HFFc6 (cell line): Measurements from ENCODE around the gene KIAA1217. TPM values are rescaled to one million over a fixed set of nuclear protein-coding genes. Genes with fewer than 3 reads are reported as not detected.

Experiments used
- DNase-seq: peaks from one replicate; pipeline ENCODE4 v3.0.0-alpha.2; 2018
- H3K27ac Mint-ChIP-seq: 2 replicates; pipeline ENCODE4 v1.8.0; 2020; ENCODE audit warnings: mild to moderate bottlenecking, mixed read lengths
- H3K27me3 Mint-ChIP-seq: 2 replicates; pipeline ENCODE4 v1.8.0; 2021; ENCODE audit warnings: mild to moderate bottlenecking, moderate library complexity, mixed read lengths; ENCODE audit not compliant: insufficient read depth
- H3K36me3 Mint-ChIP-seq: 2 replicates; pipeline ENCODE4 v1.8.0; 2021; ENCODE audit warnings: low read depth, mixed read lengths
- H3K4me1 Mint-ChIP-seq: 2 replicates; pipeline ENCODE4 v1.8.0; 2020; ENCODE audit warnings: low read depth, mixed read lengths
- H3K4me3 Mint-ChIP-seq: 2 replicates; pipeline ENCODE4 v1.8.0; 2020; ENCODE audit warnings: mild to moderate bottlenecking, moderate library complexity, mixed read lengths
- H3K9me3 Mint-ChIP-seq: 2 replicates; pipeline ENCODE4 v1.8.0; 2020; ENCODE audit warnings: mild to moderate bottlenecking, mixed read lengths
- total RNA-seq, 6 experiments: library from RNA; stranded (reverse); fragmentation: NEBNext Ultra II Directional; extraction: Animal tissue kit (Norgen Biotek cat#: 25700); gene quantifications; 2 replicates in 1 of 6; 3 replicates in 5 of 6; pipeline ENCODE4 v1.2.3, GENCODE V29; 2021
- TF ChIP-seq, protein P1 (sequence below): fragments of 200-600 bp; sonication (generic); IDR thresholded peaks from 2 replicates; pipeline ENCODE4 v1.5.0; 2021; ENCODE audit warnings: antibody characterized with exemption, mild to moderate bottlenecking

The KIAA1217 gene
- total RNA-seq, 6 experiments from 2014 or later, result 1.3 to 2.1 (median 2.0) TPM

GRCh38 chr10:24541239-24541753 lies 332.4 kb downstream of the KIAA1217 start:
- TF ChIP-seq, protein P1, sequence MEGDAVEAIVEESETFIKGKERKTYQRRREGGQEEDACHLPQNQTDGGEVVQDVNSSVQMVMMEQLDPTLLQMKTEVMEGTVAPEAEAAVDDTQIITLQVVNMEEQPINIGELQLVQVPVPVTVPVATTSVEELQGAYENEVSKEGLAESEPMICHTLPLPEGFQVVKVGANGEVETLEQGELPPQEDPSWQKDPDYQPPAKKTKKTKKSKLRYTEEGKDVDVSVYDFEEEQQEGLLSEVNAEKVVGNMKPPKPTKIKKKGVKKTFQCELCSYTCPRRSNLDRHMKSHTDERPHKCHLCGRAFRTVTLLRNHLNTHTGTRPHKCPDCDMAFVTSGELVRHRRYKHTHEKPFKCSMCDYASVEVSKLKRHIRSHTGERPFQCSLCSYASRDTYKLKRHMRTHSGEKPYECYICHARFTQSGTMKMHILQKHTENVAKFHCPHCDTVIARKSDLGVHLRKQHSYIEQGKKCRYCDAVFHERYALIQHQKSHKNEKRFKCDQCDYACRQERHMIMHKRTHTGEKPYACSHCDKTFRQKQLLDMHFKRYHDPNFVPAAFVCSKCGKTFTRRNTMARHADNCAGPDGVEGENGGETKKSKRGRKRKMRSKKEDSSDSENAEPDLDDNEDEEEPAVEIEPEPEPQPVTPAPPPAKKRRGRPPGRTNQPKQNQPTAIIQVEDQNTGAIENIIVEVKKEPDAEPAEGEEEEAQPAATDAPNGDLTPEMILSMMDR, result no peak
- H3K27ac Mint-ChIP-seq, result no peak overlapping the region
- DNase-seq, result no peak
- no peaks in the 10 kb centered on the region for H3K4me1 Mint-ChIP-seq
- H3K36me3 Mint-ChIP-seq, result no peaks in the 10 kb centered on the region
- no peak overlapping the region for H3K4me3 Mint-ChIP-seq
- H3K27me3 Mint-ChIP-seq, result peaks cover 15% of the 10 kb centered on the region
- no peaks in the 10 kb centered on the region for H3K9me3 Mint-ChIP-seq

DNA sequence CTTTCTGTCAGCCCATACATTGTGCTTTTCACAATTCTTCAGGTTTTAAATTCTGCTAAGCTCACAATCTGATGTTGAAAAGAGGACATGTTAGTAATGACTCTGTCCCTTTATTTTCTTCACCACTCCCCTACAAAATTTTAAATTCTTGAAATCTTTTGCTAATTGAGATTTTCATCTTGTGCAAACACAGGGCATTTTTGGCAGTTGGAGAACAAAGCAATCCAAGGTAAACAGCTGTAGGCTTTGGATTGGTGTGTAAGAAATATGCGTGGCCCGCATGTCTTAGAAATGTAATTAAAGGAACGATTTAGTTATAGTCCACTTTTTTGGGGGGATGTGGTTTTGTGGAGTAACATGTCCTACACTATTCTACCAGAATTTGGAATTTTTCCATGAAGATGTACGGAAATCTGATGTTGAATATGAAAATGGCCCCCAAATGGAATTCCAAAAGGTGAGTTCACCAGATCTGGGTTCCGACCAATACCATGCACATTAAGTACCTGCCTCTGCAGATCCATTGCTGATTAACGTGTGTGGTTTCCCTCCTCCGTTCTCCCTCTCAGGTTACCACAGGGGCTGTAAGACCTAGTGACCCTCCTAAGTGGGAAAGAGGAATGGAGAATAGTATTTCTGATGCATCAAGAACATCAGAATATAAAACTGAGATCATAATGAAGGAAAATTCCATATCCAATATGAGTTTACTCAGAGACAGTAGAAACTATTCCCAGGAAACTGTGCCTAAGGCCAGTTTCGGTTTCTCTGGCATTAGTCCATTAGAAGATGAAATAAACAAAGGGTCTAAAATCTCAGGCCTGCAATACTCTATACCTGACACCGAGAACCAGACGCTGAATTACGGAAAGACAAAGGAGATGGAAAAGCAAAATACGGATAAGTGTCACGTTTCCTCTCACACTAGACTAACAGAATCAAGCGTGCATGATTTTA lies 333.7 kb downstream of the KIAA1217 start:
- Mint-ChIP-seq H3K4me1 (no peaks in the 10 kb centered on the region), H3K9me3 (no peaks in the 10 kb centered on the region), H3K27me3 (peaks cover 15% of the 10 kb centered on the region), H3K4me3 (no peak overlapping the region), H3K27ac (no peak overlapping the region), H3K36me3 (no peaks in the 10 kb centered on the region)
- no peak for DNase-seq
- TF ChIP-seq, protein P1, result no peak

DNA sequence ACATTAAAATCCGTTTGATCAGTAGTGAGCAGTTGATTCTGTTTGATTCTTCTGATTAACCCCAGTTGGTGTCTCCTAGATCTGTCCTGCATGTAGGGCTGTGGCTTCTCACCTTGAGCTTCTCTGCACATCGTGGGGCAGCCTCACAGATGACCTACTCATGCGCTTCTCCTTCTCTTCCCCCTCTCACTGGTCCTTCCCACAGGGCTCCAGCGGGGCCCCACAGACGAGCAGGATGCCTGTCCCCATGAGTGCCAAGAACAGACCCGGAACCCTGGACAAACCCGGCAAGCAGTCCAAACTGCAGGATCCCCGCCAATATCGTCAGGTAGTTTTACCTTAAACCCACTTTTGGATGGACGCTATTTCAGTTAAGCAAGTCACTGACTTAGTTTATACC lies 335.8 kb downstream of the KIAA1217 start:
- no peak overlapping the region for H3K27ac Mint-ChIP-seq
- no peak for DNase-seq
- no peaks in the 10 kb centered on the region for H3K4me1 Mint-ChIP-seq
- no peaks in the 10 kb centered on the region for H3K36me3 Mint-ChIP-seq
- no peaks in the 10 kb centered on the region for H3K9me3 Mint-ChIP-seq
- H3K27me3 Mint-ChIP-seq, result peaks cover 16% of the 10 kb centered on the region
- TF ChIP-seq, protein P1, result no peak
- H3K4me3 Mint-ChIP-seq, result no peak overlapping the region

GRCh38 chr10:24545585-24545984 lies 336.6 kb downstream of the KIAA1217 start:
- TF ChIP-seq, protein P1, result no peak
- Mint-ChIP-seq H3K27me3 (peaks cover 18% of the 10 kb centered on the region), H3K27ac (no peak overlapping the region), H3K4me3 (no peak overlapping the region), H3K4me1 (no peaks in the 10 kb centered on the region), H3K36me3 (no peaks in the 10 kb centered on the region), H3K9me3 (no peaks in the 10 kb centered on the region)
- DNase-seq, result no peak

- Mint-ChIP-seq H3K4me3 (no peak overlapping the region), H3K27ac (no peak overlapping the region), H3K4me1 (no peaks in the 10 kb centered on the region), H3K9me3 (no peaks in the 10 kb centered on the region), H3K27me3 (peaks cover 14% of the 10 kb centered on the region), H3K36me3 (no peaks in the 10 kb centered on the region)
- TF ChIP-seq, protein P1, result no peak
- DNase-seq, result no peak
Observed at GRCh38 chr10:24550680-24551079, 341.7 kb downstream of the KIAA1217 start.
